Stimulated activated CD8-positive, alpha-beta memory T cell treated with anti-CD3 and anti-CD28 coated beads, Interleukin-7, amount 100 ng/mL, for 48 hours (primary cell): ENCODE measurements around the gene DHRS4.
"Not testable (repeated sequence)": the region's sequence is repeated elsewhere in the genome, so short reads cannot be mapped to it uniquely, and the experiment has no call there.

ENCODE experiments used
- DNase-seq, 2 donors: peaks; one replicate each; pipeline ENCODE4 v3.0.0-alpha.2; 2020; ENCODE audit warnings: low read depth in 1 of 2; ENCODE audit errors: extremely low read depth in 1 of 2

The DHRS4 gene

GRCh38 chr14:23981951-23982813 lies 28.6 kb downstream of the DHRS4 start:
- not testable (repeated sequence) for DNase-seq

GRCh38 chr14:23984891-23985602 lies 31.5 kb downstream of the DHRS4 start:
- no peak for DNase-seq

GRCh38 chr14:23988223-23988606 lies 34.6 kb downstream of the DHRS4 start:
- not testable (repeated sequence) for DNase-seq

- DNase-seq = peak; percentile 69 to 80
Measured at GRCh38 chr14:23988607-23989363, 35.2 kb downstream of the DHRS4 start, which contains the start of gene DHRS4L2. DHRS4L2 (plus strand) TSS chr14:23988929; CDS start chr14:23988948, 19 bp downstream.

GRCh38 chr14:23989734-23990445 lies 36.3 kb downstream of the DHRS4 start:
- DNase-seq = not testable (repeated sequence)

- not testable (repeated sequence) for DNase-seq
Measured at GRCh38 chr14:23990961-23991360, 37.4 kb downstream of the DHRS4 start.

- DNase-seq = not testable (repeated sequence)
Measured at GRCh38 chr14:23993042-23993441, 39.5 kb downstream of the DHRS4 start.

GRCh38 chr14:23996009-23996408 lies 42.4 kb downstream of the DHRS4 start:
- DNase-seq = not testable (repeated sequence)

GRCh38 chr14:23996825-23997224 lies 43.3 kb downstream of the DHRS4 start:
- not testable (repeated sequence) for DNase-seq

GRCh38 chr14:23999640-24000039 lies 46.1 kb downstream of the DHRS4 start:
- DNase-seq = not testable (repeated sequence)

GRCh38 chr14:24001078-24001477 lies 47.5 kb downstream of the DHRS4 start:
- not testable (repeated sequence) for DNase-seq

GRCh38 chr14:24001679-24002078 lies 48.1 kb downstream of the DHRS4 start:
- DNase-seq = not testable (repeated sequence)

- not testable (repeated sequence) for DNase-seq
Measured at GRCh38 chr14:24006471-24006816, 52.9 kb downstream of the DHRS4 start.

GRCh38 chr14:24006817-24007652 lies 53.5 kb downstream of the DHRS4 start:
- DNase-seq = peak; percentile 40 to 41

GRCh38 chr14:24011051-24011450 lies 57.5 kb downstream of the DHRS4 start:
- no peak for DNase-seq

GRCh38 chr14:24012726-24013273 lies 59.2 kb downstream of the DHRS4 start:
- not testable (repeated sequence) for DNase-seq

GRCh38 chr14:24013654-24014514 lies 60.3 kb downstream of the DHRS4 start:
- DNase-seq = peak in 1 of 2 donors; percentile 7

- not testable (repeated sequence) for DNase-seq
Measured at GRCh38 chr14:24015745-24016144, 62.2 kb downstream of the DHRS4 start.
